Mucosa of gallbladder (tissue), 1 donor: Measurements from ENCODE around the gene SH3PXD2A. TPM values are rescaled to one million over a fixed set of nuclear protein-coding genes. Genes with fewer than 3 reads are reported as not detected.

Experiments used
- DNase-seq: peaks from one replicate; pipeline ENCODE4 v3.0.0-alpha.2; 2020; ENCODE audit warnings: low spot score
- total RNA-seq: library from RNA; stranded (reverse); gene quantifications from one replicate; pipeline ENCODE4 v1.2.1, GENCODE V29; 2021
- donor health status: DM: no; HTN: no; CAD: no.

Gene SH3PXD2A
- total RNA-seq, 1 donor from 2014 or later, result 62.3 TPM

GRCh38 chr10:103724074-103724473 is 131.3 kb downstream of the SH3PXD2A start:
- no peak for DNase-seq

DNA sequence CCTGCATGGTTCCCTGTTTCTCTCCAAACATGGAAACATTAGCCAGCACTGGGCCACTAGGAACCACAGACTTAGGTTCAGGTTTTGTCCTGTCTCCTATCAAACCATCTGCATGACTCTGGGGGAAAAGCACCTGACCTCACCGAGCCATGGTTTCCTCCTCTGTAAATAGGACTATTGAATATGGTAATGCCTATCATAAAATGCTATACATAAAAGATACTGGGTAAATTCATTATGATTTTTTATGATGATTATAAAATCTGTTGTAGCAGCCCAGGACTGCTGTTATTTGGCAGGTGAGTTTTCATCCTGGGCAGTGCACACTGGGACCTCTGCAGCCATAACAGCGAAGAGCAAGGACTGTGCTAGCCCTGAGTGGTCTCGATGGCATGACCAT is 131.8 kb downstream of the SH3PXD2A start:
- no peak for DNase-seq

GRCh38 chr10:103722632-103723031 is 132.7 kb downstream of the SH3PXD2A start:
- DNase-seq, result no peak

- no peak for DNase-seq
Measured at GRCh38 chr10:103720964-103721335, 134.4 kb downstream of the SH3PXD2A start.

- DNase-seq, result no peak
Measured at GRCh38 chr10:103720328-103720963, 134.9 kb downstream of the SH3PXD2A start.

DNA sequence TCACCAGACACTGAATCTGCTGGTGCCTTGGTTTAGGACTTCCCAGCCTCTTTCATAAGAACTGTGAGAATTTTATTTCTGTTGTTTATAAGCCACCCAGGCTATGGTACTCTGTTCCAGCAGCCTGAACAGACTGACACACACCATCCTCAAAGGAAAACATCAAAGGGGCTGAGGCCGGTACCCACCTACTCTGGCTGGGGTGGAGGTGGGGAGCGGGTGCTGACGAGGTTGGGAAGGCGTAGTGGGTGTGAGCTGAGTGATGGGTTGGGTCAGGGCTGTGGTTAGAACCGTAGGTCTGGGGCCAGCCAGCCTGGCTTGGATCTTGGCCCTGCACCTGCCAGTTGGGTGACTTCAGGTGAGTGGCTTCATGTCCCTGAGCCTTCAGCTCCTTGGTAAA is 136.3 kb downstream of the SH3PXD2A start:
- no peak for DNase-seq

DNA sequence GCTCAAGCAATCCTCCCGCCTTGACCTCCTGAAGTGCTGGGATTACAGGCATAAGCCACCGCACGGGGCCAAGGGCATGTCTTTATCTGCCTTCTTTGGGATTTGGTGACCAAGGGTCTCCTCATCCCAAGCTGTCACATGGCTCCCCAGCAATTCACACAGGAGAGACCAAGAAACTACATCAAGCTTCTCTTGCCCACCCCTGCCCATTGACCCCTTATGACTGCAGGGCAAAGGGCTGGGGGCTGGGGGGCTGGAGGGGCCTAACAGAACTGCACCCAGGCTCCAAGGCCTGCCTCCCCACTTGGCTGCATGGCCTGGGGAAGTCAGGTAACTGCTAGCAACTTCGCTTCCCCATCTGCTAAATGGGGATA is 137.1 kb downstream of the SH3PXD2A start:
- no peak for DNase-seq

GRCh38 chr10:103717341-103718246 is 137.8 kb downstream of the SH3PXD2A start:
- DNase-seq, result no peak

DNA sequence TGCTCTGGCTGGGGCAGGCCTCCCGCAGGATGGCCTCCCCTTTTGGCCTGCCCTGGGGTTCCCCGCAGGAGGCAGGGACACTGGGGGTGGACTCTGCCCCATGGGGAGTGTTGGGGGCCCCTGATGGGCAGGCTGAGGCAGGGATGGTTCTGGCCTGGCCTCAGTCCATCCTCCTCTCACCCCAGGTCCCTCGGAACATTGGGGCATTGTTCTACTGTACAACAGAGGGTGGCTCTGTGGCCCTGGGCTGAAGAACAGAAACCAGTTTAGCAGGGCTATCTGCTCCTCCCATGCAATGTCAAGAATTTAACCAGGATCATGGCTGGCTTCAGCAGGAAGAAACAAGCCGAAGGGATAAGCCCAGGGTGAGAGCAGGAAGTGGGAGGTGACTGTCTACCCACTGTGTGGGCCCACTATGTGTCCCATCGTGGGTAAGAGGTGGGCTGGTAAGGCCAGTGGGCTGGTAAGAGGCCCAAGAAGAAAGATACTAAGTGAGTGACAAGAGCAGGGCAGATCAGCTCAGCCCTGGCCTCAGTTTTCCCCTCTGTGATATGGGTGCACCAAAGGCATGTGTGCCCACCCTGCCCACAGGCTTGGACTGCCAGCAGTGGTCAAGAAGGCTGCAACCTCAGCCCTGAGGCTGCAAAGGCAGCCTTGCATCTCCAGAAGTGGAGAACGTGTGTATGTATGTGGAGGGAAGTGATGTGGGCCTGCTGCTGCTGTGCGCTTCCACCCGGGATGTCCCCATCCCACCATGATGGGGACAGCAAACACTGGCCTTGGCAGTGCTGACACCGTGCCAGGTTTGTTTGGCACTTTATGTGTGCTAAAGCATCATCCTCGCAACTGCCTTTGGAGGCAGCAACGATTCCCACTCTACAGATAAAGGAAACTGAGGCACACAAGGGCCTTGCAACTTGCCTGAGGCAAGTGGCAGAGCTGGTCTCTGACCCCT is 138.9 kb downstream of the SH3PXD2A start:
- peak; percentile 70 for DNase-seq

DNA sequence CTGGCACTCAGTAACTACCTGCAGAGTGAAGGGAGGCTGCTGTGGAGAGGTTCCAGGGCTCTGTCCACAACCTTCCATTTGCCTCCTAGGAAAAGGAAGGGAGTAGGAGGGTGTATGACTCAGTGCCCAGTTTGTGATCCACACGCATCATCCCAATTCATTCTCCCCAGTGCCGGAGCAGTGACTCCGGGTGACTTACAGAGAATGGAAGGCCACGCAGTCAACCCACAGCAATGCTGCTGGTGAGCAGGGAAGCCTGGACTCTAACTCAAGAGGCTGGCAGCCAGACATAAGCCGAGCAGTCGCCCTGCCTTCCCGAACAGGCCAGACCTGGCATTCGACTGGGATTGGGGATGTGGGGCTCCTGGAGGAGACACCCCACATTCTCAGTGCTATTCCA is 139.9 kb downstream of the SH3PXD2A start:
- no peak for DNase-seq

DNA sequence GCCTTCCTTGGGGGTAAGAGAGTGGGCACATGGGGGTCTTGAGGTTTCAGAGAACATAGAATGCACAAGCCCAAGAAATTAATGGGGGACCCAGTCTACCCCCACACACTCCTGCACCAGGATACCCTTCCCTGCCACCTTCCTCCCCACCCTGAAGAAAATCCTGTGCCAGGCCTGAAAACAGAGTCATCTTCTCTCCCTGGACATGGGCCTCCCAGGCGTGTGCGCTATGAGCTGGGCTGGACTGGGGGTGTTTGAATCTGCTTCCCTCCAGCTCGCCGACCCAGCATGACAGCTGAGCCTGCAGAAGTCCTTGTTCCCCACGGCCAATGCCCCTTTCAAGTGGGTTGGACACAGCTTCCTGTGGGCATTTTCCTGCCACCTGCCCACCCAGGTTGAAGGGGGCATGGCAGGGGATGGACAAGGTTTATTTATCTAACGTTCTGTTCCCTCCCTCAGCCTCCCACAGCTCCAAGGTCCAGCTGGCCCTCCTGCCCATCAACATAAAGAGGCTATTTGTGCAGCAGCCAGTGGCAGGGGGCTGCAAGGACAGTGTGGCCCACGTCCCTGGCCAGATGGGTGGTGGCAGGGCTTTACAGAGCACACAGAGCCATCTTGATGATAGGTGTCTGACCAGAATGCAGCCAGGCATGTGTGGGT is 141.0 kb downstream of the SH3PXD2A start:
- no peak for DNase-seq

DNA sequence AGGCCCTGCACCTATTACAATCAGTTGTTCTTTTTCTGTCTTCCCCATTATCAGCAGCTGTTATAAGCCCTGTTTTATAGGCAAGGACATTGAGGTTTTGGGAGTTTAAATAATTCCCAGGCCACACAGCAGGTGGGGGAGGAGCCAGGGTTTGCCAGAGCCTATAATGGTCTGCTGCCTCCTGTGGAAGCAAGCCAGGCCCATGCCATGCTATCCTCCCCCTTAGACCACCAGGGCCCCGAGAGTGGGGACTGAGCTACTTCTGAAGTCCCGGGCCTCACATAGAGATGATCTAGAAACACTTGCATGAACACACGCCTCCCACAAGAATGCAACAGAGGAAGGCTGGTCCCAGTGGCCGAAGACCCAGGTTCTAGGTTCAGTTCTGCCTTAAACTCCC is 141.7 kb downstream of the SH3PXD2A start:
- no peak for DNase-seq

- peak; percentile 85 for DNase-seq
Measured at GRCh38 chr10:103712898-103713498, 142.4 kb downstream of the SH3PXD2A start.

- no peak for DNase-seq
Measured at GRCh38 chr10:103712146-103712545, 143.2 kb downstream of the SH3PXD2A start.

DNA sequence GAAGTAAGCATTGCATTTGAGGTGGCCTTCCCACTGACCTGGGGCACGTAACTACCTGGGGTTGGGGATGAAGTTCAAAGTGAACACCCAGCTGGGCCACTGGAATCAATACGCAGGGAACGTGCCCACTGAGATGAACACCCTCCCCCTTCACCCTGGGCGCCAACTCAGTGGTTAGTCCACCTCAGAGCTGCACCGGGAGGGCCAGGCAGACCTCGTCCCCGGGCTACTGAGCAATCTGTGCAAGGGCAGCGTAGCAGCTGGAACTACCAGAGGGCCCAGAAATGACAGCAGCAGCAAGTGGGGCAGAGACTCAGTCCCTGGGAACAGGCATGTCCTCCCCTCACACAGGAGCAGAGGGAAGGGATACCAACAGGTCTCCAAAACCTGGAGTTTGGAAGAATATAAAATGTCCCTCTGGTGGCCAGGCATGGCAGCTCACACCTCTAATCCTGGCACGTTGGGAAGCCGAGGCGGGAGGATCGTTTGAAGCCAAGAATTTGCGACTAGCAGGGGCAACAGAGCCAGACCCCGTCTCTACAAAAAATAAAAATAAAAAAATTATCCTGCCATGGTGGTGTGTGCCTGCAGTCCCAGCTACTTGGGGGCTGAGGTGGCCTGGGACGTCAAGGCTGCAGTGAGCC is 143.9 kb downstream of the SH3PXD2A start:
- DNase-seq, result no peak

DNA sequence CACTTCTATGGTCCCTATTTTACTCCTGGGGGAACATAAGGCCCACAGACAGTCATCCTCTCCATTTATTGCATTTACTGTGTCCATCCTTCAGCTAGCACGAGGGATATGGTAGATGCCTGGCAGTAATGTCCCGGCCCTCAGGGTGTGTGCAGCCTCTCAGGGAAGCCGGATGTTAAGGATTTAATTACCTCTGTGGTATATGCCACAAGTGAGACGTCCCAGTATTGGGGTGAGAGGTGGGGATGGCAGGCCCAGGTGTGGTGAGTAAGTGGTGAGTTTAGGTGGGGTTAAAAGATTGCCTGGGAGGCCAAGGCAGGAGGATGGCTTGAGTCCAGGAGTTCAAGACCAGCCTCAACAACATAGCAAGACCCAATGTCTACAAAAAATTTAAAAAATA is 144.9 kb downstream of the SH3PXD2A start:
- no peak for DNase-seq

- no peak for DNase-seq
Measured at GRCh38 chr10:103709341-103709920, 145.9 kb downstream of the SH3PXD2A start.

DNA sequence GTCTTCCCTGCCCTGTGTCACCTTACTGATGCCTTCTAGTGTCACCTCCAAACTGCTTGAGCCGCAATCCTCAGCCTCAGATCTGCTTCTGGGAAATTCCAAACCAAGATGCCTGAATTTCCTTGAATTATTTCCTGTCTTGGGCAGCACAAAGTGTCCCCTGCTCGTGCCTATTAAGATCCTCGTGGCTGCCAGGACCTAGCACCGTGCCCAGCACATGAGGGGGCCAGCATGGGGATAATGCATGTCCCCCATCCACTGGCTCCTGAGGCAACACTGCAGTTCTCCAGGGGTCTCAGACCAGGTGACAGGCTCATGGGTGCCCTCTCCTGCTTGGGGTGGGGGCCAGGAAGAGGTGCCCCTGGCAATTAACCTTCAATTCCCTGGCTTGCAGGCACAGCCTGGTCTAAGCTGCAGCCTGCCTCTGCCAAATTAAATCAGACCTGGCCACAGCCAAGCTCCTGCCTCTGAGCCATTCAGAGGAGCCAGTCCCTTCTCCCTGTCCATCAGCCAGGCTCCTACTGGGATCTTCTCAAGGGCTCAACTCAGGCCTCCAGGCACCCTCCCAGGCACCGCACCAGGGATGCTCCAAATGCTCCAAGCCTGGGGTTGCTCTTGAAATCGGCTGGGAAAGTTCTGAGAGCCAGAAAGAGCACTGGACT is 146.6 kb downstream of the SH3PXD2A start:
- no peak for DNase-seq

DNA sequence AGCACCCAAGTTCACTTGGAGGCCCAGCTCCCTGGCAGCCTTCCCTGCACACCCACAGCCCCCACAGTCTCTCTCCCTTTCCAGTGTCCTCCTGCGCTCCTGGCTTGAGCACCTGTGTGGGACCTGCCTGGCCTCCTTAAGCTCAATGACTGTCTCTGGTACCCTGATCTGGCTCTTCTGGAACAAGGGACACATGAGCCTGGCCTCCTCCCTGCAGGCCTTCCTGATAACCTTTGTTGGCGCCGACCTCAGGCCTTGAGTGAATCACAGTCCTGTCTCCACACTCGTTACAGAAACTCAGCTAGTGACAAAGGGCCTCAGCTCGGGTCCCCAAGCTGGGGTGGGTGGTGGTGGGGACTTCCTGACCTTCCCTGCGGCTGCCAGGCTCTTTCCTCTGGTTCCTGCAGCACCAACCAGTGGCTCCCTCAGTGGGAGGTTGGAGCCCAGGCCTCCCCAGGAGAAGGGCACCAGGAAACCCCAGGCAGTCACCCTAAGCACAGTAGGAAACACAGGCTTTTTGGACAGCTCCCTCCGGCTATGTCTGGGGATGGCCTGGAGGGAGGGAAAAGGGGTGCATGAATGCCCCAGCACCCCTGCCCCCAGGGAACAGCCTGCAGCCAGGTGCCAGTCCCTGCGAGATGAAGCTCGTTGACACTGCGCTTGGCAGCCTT is 147.3 kb downstream of the SH3PXD2A start:
- no peak for DNase-seq
